ENCODE results near the gene HOXB8. TPM values are rescaled to one million over a fixed set of nuclear protein-coding genes. Genes with fewer than 3 reads are reported as not detected.

HOXB8 gene
- total and polyA plus RNA-seq, 10 of the 15 experiments (the other 5 are each of a cell fraction or from before 2014, with no cell fraction given): 0.21 TPM; not detected in 9

GRCh38 chr17:48592577-48592976, 22.5 kb downstream of the HOXB8 start:
- ChIA-PET SMC1A (ENCODE audit: uncharacterized antibody, unreplicated experiment) (interaction anchor here (0.7 to 4.3 kb wide), 37 partner anchors 9 to 516 kb away, joined by 3 to 47 read pairs (median 4); partner anchors contain the start of gene HOXB8), RAD21 (ENCODE audit: unreplicated experiment) (interaction anchor here (0.7 to 3.8 kb wide), 53 partner anchors 9 to 580 kb away, joined by 3 to 35 read pairs (median 4); no protein-coding TSS in a partner anchor), CTCF (interaction anchor here (0.6 to 4.8 kb wide), 59 partner anchors 16 to 568 kb away, joined by 3 to 113 read pairs (median 4); partner anchors contain the start of genes HOXB7 and HOXB8), POLR2A (interaction anchor here (0.5 to 1.5 kb wide), 5 partner anchors 9 to 372 kb away, joined by 3 to 6 read pairs (median 3); no protein-coding TSS in a partner anchor)
- Histone ChIP-seq H3K27me3 (replicated peaks in 1 of 2; ENCODE audit: control insufficient read depth in 2 of 2, insufficient read depth in 2 of 2, low read length in 1 of 2) (peaks cover 3 to 21% of the 10 kb centered on the region in 2 experiments), H2AFZ (ENCODE audit: control insufficient read depth, low read depth, low read length) (no peak overlapping the region), H3K36me3 (ENCODE audit: control insufficient read depth in 2 of 2, insufficient read depth in 2 of 2, low read length in 1 of 2) (no peaks in the 10 kb centered on the region), H3K27ac (ENCODE audit: control insufficient read depth, insufficient read depth) (no peak overlapping the region), H3K9ac (ENCODE audit: control insufficient read depth, insufficient read depth, low read length) (no peak overlapping the region), H3K9me3 (replicated peaks; ENCODE audit: control insufficient read depth, insufficient read depth, low read length) (no peaks in the 10 kb centered on the region), H4K20me1 (ENCODE audit: control insufficient read depth, insufficient read depth) (no peaks in the 10 kb centered on the region), H3K4me1 (ENCODE audit: control insufficient read depth, insufficient read depth, low read length) (peaks cover 10% of the 10 kb centered on the region), H3K79me2 (ENCODE audit: control insufficient read depth, insufficient read depth, low read length) (no peaks in the 10 kb centered on the region), H3K4me2 (ENCODE audit: control insufficient read depth, insufficient read depth) (peak overlapping the region; percentile 98), H3K4me3 (no peak overlapping the region; the same call in 1 of the 2 replicates)
- 24% methylated on average over 14 of the region's 14 CpGs for WGBS (ENCODE audit: insufficient coverage, insufficient replicate concordance, low lambda C conversion rate, missing lambda C conversion rate)
- intact Hi-C loops (cut with micrococcal nuclease; ENCODE audit: unreplicated experiment) (no loop called here), in situ Hi-C loops (cut with MboI) (no loop called here)
- FAIRE-seq (no peak), ATAC-seq (peak; percentile 55), DNase-seq (ENCODE audit: low read depth, low spot score) (no peak)
- no TSS peak for BruUV-seq (replicated peaks)
- no peak for TF ChIP-seq USF2 (IDR thresholded peaks at IDR 0.05; ENCODE audit: borderline replicate concordance, low read depth, low read length)
- no peak for TF ChIP-seq ATF3 (IDR thresholded peaks at IDR 0.05; ENCODE audit: borderline replicate concordance, extremely low read depth, low read depth, low read length)
- no peak for TF ChIP-seq TCF3 (IDR thresholded peaks at IDR 0.05; ENCODE audit: borderline replicate concordance, insufficient read depth, low read depth, low read length)
- no peak for TF ChIP-seq FOXM1 (IDR thresholded peaks at IDR 0.05; ENCODE audit: low read depth, low read length)
- no peak for TF ChIP-seq SMC3 (IDR thresholded peaks at IDR 0.05; ENCODE audit: borderline replicate concordance, low read length)
- no peak for TF ChIP-seq JUND (IDR thresholded peaks at IDR 0.05; ENCODE audit: low read depth, low read length)
- no peak for TF ChIP-seq BCL11A (IDR thresholded peaks at IDR 0.05; ENCODE audit: low read depth, low read length)
- no peak for TF ChIP-seq JUNB (IDR thresholded peaks at IDR 0.05)
- TF ChIP-seq RAD51 (IDR thresholded peaks at IDR 0.05): no peak
- no peak for TF ChIP-seq TBL1XR1 (IDR thresholded peaks at IDR 0.05; ENCODE audit: low read depth, low read length)
- TF ChIP-seq MYB (IDR thresholded peaks at IDR 0.05; ENCODE audit: borderline replicate concordance, low read depth, low read length): no peak
- TF ChIP-seq CREB1 (IDR thresholded peaks at IDR 0.05; ENCODE audit: low read depth): no peak
- no peak for TF ChIP-seq POLR2A (IDR thresholded peaks at IDR 0.05; ENCODE audit: low read depth, low read length)
- TF ChIP-seq CTCF (IDR thresholded peaks at IDR 0.05 in 2 of 3, conservative IDR thresholded peaks at IDR 0.05 in 1 of 3; ENCODE audit: control insufficient read depth in 2 of 3, extremely low read depth in 1 of 3, insufficient read depth in 1 of 3, low read depth in 3 of 3, low read length in 3 of 3): no peak
- no peak for TF ChIP-seq GATAD2B (conservative IDR thresholded peaks at IDR 0.05; ENCODE audit: low read depth)
